Transverse colon (tissue), 4 donors: ENCODE data around the gene CTNNBL1. TPM values are rescaled to one million over a fixed set of nuclear protein-coding genes. Genes with fewer than 3 reads are reported as not detected.

Source experiments
- DNase-seq: peaks from one replicate; pipeline ENCODE4 v3.0.0-alpha.2; 2019
- H3K27ac ChIP-seq, 4 donors: fragments of 200-600 bp; sonication (generic); 2 replicates each; pipeline ENCODE4 v1.5.1; 2016 to 2018; ENCODE audit warnings: inconsistent platforms in 4 of 4
- H3K27me3 ChIP-seq: fragments of 200-600 bp; sonication (generic); 2 replicates; pipeline ENCODE4 v1.5.1; 2017; ENCODE audit warnings: inconsistent platforms
- H3K36me3 ChIP-seq, 4 donors: fragments of 200-600 bp; sonication (generic); 2 replicates each; pipeline ENCODE4 v1.5.1; 2017 to 2019; ENCODE audit warnings: inconsistent platforms in 4 of 4
- H3K4me1 ChIP-seq, 4 donors: fragments of 200-600 bp; sonication (generic); 2 replicates each; pipeline ENCODE4 v1.5.1; 2017 to 2020; ENCODE audit warnings: inconsistent platforms in 4 of 4
- H3K4me3 ChIP-seq, 4 donors: fragments of 200-600 bp; sonication (generic); 1 replicate in 1 of 4; 2 replicates in 3 of 4; pipeline versions ENCODE4 v1.5.1 to v1.6.1; 2017 to 2019; ENCODE audit warnings: inconsistent platforms in 4 of 4
- H3K9me3 ChIP-seq, 2 donors: fragments of 200-600 bp; sonication (generic); 2 replicates each; pipeline ENCODE4 v1.5.1; 2017 to 2019; ENCODE audit warnings: inconsistent platforms in 2 of 2
- EP300 ChIP-seq: sonication (generic); formaldehyde crosslinking; IDR thresholded peaks from one replicate; pipeline ENCODE4 v1.6.1; 2017; ENCODE audit warnings: antibody characterized with exemption, low read depth
- POLR2A ChIP-seq: fragments of 450-650 bp; IDR thresholded peaks from one replicate; pipeline ENCODE4 v1.6.1; 2016; ENCODE audit warnings: antibody characterized with exemption, mild to moderate bottlenecking, moderate library complexity
- POLR2AphosphoS5 ChIP-seq, 3 donors: sonication (generic); formaldehyde crosslinking; IDR thresholded peaks; one replicate each; pipeline ENCODE4 v1.6.1; 2016; ENCODE audit warnings: antibody characterized with exemption in 3 of 3
- WGBS, 2 donors: methylation state at CpG; one replicate each; pipeline ENCODE4 v1.1.5; 2018; ENCODE audit warnings: low coverage in 1 of 2; 5-methylcytosine and 5-hydroxymethylcytosine counted together
- in situ Hi-C, 4 donors: fragments of 200-750 bp; cut with MboI; loops; one replicate each; pipeline versions ENCODE4 v1.15.0 to v1.15.1; 2017; ENCODE audit warnings: low sequenced_read_pairs in 3 of 4, low pct_ligation_motif_present in 1 of 4, low pct_unique_long_range_greater_than_20kb in 1 of 4
- intact Hi-C: fragments of 100-400 bp; cut with DNase I; formaldehyde crosslinking; loops from one replicate; pipeline ENCODE4 v1.15.1; 2023; ENCODE audit warnings: low total_unique reads
- total RNA-seq, 4 donors: library from RNA; depleted of rRNA; stranded (reverse); fragments of >200 nt; gene quantifications; one replicate each; pipeline ENCODE4 v1.1.0, GENCODE V29; 2016
- TF ChIP-seq, protein P1 (sequence below), 5 experiments: fragments of 200-600 bp in 3 of 5; fragments of 450-650 bp in 2 of 5; sonication (generic) in 3 of 5; IDR thresholded peaks; 1 replicate in 2 of 5; 2 replicates in 3 of 5; pipeline ENCODE4 v1.5.1; 2016 to 2017; ENCODE audit warnings: antibody characterized with exemption in 5 of 5, inconsistent platforms in 3 of 5, mild to moderate bottlenecking in 2 of 5, moderate library complexity in 1 of 5

The CTNNBL1 gene
- total RNA-seq, 4 donors from 2014 or later: 18.7 to 49.0 (median 22.4) TPM

DNA sequence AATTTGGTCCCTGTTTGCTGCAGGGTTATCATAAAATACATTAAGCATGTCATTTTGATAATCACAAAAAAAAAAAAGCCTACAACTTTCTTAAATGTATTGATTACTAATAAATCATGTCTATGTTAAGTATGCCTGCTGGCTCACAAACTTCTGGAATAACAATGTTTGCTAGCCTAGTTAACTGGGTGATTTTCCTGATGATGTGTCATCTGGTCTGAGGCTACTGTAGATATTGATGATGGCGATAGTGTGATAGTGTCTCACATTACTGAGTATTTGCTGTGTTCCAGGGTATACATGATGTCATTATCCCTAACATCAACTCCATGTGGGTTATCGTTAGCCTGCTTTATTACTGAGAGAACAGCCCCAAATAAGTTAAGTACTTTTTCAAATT is 122.9 kb downstream of the CTNNBL1 start:
- DNase-seq: no peak
- Histone ChIP-seq H3K27ac (no peak overlapping the region), H3K4me1 (peaks cover 0 to 2% (median under 1%) of the 10 kb centered on the region in 4 donors), H3K9me3 (no peaks in the 10 kb centered on the region), H3K4me3 (no peak overlapping the region), H3K36me3 (no peaks in the 10 kb centered on the region), H3K27me3 (no peaks in the 10 kb centered on the region)
- WGBS, 2 donors: 100% methylated on average over 1 to 2 of the region's 2 CpGs
- TF ChIP-seq, protein P1, sequence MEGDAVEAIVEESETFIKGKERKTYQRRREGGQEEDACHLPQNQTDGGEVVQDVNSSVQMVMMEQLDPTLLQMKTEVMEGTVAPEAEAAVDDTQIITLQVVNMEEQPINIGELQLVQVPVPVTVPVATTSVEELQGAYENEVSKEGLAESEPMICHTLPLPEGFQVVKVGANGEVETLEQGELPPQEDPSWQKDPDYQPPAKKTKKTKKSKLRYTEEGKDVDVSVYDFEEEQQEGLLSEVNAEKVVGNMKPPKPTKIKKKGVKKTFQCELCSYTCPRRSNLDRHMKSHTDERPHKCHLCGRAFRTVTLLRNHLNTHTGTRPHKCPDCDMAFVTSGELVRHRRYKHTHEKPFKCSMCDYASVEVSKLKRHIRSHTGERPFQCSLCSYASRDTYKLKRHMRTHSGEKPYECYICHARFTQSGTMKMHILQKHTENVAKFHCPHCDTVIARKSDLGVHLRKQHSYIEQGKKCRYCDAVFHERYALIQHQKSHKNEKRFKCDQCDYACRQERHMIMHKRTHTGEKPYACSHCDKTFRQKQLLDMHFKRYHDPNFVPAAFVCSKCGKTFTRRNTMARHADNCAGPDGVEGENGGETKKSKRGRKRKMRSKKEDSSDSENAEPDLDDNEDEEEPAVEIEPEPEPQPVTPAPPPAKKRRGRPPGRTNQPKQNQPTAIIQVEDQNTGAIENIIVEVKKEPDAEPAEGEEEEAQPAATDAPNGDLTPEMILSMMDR (IDR thresholded peaks at IDR 0.05): no peak
- TF ChIP-seq POLR2A (no peak), POLR2AphosphoS5 (IDR thresholded peaks at IDR 0.05) (no peak), EP300 (no peak)
- in situ Hi-C loops (no loop called here), intact Hi-C loops (loop anchor here (5.0 kb wide), 1 partner anchor 114 kb away; no protein-coding TSS in a partner anchor)

- TF ChIP-seq EP300 (no peak), POLR2A (no peak), POLR2AphosphoS5 (IDR thresholded peaks at IDR 0.05) (no peak)
- TF ChIP-seq, protein P1 (IDR thresholded peaks at IDR 0.05): no peak
- DNase-seq: no peak
Observed at GRCh38 chr20:37821696-37822095, 127.9 kb downstream of the CTNNBL1 start.

DNA sequence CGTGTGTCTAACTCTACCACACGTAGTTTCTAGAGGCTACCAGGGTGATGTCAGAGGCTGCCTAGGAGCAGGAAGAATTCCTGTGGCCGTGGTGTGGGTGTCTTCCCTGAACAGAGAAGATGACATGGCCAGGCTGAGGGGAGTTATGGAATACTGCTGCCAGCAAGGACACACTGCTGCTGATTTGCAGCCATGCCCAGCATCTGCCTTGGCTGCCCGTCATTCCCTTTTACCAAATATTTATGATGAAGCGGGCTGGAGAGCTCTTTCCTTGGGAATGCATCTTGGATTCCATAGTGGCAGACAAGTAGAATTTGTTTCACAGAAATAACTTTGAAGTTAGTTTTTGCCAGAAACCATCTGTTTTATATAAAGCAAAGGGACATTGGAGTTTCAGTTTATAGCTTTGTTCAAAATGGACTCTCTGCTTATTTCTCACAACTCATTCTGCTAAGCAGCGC is 128.3 kb downstream of the CTNNBL1 start:
- Histone ChIP-seq H3K27me3 (no peaks in the 10 kb centered on the region), H3K4me1 (peaks cover 0 to 7% (median 4%) of the 10 kb centered on the region in 4 donors), H3K4me3 (no peak overlapping the region), H3K27ac (peak overlapping the region in 3 of 4 donors; percentile 33 to 50 (median 35)), H3K9me3 (no peaks in the 10 kb centered on the region), H3K36me3 (no peaks in the 10 kb centered on the region)
- intact Hi-C loops: no loop called here
- WGBS, 2 donors: 69 to 73% methylated on average over 5 to 6 of the region's 6 CpGs
- peak in 1 of 3 donors; percentile 14 for TF ChIP-seq POLR2AphosphoS5 (IDR thresholded peaks at IDR 0.05)
- TF ChIP-seq POLR2A: no peak
- in situ Hi-C loops: no loop called here
- no peak for DNase-seq

More at GRCh38 chr20:37821696-37822095, 127.9 kb downstream of the CTNNBL1 start:
- Histone ChIP-seq H3K36me3 (no peaks in the 10 kb centered on the region), H3K4me3 (no peak overlapping the region), H3K27ac (peak overlapping the region in 3 of 4 donors; percentile 17 to 50 (median 35)), H3K4me1 (peaks cover 0 to 7% (median 4%) of the 10 kb centered on the region in 4 donors), H3K27me3 (no peaks in the 10 kb centered on the region), H3K9me3 (no peaks in the 10 kb centered on the region)
- in situ Hi-C loops: no loop called here
- intact Hi-C loops: no loop called here

GRCh38 chr20:37823296-37823980 is 129.6 kb downstream of the CTNNBL1 start:
- intact Hi-C loops: no loop called here
- H3K9me3 ChIP-seq: no peaks in the 10 kb centered on the region
- peaks cover 0 to 7% (median 4%) of the 10 kb centered on the region in 4 donors for H3K4me1 ChIP-seq
- in situ Hi-C loops: no loop called here
- TF ChIP-seq POLR2AphosphoS5 (IDR thresholded peaks at IDR 0.05): no peak
- TF ChIP-seq, protein P1 (IDR thresholded peaks at IDR 0.05): no peak
- TF ChIP-seq EP300: no peak
- WGBS, 2 donors: 70 to 74% methylated on average over 6 of the region's 6 CpGs
- no peaks in the 10 kb centered on the region for H3K27me3 ChIP-seq
- H3K27ac ChIP-seq: no peak overlapping the region
- H3K4me3 ChIP-seq: no peak overlapping the region
- no peak for DNase-seq
- H3K36me3 ChIP-seq: no peaks in the 10 kb centered on the region
